HPDE6-E6E7 (cell line): ENCODE data around the gene C16orf96.
"Not testable (repeated sequence)": the region's sequence is repeated elsewhere in the genome, so short reads cannot be mapped to it uniquely, and the experiment has no call there.

Source experiments
- DNase-seq: peaks from one replicate; pipeline ENCODE4 v3.0.0; 2011; ENCODE audit warnings: missing footprints; ENCODE audit errors: extremely low spot score

The C16orf96 gene

DNA sequence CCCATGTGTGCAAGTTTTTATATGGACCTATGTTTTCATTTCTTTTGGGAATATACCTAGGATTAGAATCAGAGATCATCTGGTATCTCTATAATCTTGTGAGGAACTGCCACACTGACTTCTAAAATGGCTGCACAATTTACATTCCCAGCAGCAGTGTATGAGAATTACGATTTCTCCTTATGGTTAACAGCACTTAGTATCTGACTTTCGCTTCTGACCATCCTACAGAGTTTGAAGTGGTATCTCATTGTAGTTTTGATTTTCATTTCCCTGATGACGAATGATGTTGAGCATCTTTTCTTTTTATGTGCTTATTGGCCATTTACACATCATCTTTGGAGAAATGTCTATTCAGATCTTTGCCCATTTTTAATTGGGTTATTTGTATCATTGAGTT lies 10.0 kb downstream of the C16orf96 start:
- no peak for DNase-seq

DNA sequence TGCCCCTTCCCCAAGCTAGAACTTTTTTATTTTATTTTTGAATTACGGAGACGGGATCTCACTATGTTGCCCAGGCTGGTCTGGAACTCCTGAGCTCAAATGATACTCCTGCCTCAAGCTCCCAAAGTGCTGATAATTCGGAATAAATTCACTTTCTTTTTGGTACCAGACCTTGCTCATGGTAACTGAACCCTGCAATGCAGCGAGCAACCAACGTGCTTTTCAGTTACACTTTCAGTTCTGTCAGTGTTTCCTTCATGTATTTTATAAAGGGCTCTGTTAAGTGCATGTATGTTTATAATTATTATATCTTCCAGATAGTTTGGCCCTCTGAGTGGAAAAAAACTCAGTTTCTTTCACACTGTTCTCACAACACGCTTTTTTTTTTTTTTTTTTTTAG lies 13.9 kb downstream of the C16orf96 start:
- no peak for DNase-seq

DNA sequence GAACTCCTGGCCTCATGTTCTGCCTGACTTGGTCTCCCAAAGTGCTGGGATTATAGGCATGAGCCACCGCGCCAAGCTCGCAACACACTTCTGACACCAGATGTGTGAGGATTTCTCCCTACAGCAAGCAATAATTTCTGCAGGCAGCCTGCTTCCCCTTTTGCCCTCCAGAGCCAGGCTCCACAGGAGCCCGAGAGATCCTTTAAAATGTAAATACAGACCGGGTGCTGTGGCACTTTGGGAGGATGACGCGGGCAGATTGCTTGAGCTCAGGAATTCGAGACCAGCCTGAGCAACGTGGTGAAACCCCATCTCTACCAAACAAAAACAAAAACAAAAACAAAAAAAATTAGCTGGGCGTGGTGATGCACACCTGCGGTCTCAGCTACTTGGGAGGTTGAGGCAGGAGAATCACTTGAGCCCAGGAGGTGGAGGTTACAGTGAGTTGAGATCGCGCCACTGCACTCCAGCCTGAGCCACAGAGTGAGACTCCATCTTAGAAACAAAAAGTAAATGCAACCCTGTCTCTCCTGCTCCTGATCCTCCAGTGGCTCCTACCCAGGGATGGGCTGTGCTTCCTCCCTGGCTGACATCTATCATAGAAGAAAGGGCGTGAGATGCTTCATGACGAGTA lies 14.7 kb downstream of the C16orf96 start:
- DNase-seq, result no peak

DNA sequence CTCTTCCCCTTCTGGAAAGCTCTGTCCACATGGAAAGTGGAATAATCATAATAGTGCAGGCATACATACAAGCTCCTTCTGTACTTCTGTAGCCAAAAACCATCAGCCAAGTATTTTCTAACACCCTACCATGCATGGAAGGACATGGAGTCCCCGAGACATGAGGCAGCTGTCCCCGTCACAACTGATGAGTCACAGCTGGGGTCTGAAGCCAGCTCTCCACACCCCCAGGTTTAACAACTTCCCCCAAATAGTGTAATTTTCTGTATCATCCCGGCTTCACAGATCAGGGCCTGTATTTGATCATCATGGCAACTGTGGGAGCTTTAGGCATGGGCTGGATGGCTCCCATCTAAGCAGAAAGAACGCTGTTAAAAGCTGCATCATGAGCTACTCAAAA lies 16.6 kb downstream of the C16orf96 start:
- no peak for DNase-seq

DNA sequence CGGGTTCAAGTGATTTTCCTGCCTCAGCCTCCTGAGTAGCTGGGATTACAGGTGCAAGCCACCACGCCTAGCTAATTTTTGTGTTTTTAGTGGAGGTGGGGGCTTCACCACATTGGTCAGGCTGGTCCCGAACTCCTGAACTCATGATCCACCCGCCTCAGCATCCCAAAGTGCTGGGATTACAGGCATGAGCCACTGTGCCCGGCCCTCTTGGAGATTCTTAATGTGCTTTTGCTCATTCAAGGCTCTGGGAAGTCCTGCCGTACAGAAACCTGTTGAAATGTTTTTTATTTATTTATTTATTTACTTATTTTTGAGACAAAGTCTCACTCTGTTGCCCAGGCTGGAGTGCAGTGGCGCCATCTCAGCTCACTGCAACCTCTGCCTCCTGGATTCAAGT lies 17.8 kb downstream of the C16orf96 start:
- DNase-seq, result not testable (repeated sequence)

DNA sequence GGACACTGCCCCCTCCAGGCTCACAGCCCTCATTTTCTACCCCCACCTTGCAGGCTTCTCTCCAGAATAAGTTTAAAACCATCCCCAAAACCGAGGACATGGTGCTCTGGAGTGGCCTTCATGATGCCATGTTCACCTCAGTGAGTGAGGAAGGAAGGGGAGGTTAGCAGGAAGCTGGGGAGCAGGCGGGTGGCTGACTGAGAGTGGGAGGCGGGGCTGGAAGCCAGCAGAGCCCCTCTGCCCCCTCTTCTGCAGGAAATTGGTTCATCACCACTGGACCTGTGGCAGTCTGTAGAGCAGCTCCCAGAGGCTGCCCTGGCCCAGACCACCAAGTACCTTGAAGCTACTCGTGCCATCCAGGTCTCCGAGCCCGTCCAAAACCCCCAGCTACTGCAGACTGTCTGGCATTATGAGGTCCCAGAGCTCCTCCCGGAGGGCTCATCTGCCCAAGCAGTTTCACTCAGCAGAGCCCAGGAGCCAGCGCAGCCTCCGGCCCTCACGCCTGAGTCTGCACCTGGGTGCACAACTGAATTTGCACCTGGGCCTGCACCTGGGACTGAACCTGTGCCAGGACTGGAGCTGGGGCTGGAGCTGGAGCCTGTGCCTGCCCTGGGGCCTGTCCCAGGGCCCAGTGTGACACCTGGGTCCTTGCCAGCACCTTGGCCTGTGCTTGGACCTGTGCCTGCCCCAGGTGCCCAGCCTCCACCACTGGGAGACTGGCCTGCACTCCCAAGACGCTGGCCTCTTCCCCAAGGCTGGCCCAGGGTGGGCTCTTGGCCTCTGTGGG lies 19.0 kb downstream of the C16orf96 start:
- DNase-seq, result no peak

DNA sequence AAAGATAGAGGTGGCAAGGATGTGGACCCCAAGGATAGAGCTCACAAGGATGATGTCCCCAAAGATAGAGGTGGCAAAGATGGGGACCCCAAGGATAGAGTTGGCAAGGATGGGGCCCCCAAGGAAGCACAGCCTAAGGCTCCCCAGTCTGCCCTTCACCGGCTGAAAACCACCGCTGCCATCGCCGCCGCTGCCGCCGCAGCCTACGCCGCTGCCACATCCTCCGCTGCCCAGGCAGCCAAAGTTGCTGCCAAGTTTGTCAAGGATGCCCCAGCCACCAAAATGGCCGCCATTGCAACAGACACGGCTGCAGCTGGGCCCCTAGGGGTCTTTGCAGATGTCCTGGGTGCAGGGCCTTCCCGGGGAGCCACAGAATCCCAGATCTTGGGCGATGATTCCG lies 19.9 kb downstream of the C16orf96 start:
- DNase-seq, result no peak

DNA sequence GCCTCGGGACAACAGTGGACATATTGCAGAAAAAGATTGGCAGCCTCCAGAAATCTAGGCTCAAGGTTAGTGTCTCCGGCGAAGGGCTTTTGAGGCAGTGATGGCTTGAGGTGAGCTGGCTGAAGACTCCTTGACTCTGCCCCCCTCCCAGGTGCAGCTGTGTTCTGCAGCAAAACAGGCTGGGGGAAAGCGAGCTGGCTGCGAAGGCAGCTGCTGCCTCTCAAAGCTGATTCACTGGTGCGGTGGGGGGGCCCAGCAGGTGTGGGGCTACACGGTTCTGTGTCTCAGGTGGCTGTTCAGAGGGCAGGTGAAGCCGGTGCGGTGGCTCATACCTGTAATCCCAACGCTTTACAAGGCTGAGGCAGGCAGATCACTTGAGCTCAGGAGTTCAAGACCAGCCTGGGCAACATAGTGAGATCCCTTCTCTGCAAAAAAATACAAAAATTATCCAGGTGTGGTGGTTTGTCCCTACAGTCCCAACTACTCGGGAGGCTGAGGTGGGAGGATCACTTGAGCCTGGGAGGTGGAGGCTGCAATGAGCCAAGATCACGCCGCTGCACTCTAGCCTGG lies 22.9 kb downstream of the C16orf96 start:
- DNase-seq, result no peak

DNA sequence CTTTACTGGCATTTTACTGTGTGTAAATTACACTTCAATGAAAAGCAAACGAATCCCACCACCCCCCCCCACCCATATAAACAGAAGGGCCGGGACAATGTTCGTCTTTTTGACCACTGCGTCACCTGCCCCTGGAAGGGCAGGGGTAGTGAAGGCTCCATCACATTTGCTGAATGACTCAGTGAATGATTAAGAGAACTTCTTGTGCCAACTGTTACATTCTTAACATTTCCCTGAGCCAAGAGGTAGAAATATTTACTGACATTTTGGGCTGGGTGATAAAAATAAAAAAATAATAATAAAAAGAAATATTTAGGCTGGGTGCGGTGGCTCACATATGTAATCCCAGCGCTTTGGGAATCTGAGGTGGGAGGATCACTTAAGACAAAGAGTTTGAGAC lies 24.1 kb downstream of the C16orf96 start:
- no peak for DNase-seq

DNA sequence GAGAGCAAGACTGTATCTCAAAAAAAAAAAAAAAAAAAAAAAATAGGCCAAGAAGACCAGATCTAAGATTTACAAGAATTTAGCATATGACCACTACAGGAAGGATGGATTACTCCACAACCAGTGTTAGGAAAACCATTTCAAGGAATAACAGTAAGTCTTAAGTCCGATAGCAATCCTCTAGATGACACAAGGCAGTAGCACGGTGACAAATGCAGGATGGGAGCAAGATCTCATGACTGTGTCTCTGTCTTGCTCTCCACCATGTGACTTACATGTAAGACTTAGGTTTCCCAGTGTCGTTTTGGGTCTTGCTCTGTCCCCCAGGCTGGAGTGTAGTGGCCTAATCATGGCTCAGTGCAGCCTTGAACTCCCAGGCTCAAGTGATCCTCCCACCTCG lies 27.8 kb downstream of the C16orf96 start:
- no peak for DNase-seq

DNA sequence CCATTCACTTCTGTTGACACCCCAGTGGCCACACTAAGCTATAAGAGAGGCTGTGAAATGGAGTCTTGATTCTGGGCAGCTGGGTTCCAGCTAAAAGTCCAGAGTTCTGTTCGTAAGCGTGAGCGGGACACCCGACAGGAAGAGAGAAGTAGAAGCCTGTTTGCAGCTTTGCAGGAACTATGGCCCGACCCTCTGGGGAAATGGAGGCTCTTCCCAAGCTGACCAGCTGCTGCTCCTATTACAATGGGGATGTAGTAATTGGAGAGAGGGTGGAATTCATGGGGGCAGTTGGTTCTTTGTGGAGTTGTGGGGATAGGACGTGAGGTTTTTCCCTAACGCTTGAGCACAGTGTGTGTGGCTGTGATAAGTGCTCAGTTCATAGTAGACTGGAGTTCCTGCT lies 30.2 kb downstream of the C16orf96 start:
- no peak for DNase-seq

DNA sequence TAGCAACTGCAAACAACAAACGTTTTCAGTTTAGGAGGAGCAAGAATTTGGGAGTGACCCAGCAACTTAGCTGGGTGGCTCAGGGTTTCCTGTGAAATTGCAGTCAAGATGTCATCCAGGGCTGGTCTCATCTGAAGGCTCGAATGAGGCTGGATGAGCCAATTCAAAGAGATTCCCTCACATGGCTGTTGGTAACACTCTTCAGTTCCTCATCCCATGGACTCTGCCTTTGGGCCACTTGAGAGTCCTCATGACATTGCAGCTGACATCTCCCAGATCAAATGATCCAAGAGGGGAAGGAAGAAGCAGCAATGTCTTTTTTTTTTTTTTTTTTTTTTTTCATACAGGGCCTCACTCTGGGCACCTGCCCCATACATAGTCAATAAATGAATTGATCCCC lies 32.2 kb downstream of the C16orf96 start:
- DNase-seq, result no peak

DNA sequence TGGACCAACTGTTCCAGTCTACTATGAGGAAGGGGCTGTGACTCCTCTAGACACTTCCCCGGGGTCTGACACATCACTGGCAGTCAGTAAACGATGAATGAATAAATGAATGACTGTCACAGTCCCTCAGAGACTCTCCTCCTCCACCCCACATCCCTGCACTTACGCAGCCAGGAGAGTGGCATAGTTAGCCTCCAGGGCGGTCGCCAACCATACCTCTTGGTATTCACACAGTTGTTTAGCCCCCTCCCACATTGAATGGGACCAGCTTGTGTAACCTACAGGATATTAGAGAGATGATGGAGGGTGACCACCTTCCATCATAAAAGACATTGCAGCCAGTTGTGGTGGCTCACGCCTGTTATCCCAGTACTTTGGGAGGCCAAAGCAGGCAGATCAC lies 32.8 kb downstream of the C16orf96 start:
- DNase-seq, result no peak

DNA sequence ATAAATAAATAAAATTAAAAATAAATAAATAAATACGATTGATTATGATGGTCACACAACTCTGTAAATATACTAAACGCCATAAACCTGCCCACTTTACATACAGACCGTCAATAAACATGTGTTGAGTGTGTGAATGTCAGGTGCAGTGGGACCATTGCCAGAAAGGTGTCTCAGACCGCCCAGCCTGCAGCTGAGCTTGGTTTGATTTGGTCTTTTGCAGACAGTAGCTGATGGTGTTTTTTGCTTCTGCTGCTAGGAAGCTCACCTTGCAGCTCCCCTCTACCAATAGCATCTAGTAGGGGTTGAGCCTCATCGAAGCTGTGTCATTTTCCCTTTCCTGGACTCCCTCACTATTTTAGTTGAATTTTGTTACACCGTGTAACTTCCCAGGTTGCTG lies 35.1 kb downstream of the C16orf96 start:
- no peak for DNase-seq

DNA sequence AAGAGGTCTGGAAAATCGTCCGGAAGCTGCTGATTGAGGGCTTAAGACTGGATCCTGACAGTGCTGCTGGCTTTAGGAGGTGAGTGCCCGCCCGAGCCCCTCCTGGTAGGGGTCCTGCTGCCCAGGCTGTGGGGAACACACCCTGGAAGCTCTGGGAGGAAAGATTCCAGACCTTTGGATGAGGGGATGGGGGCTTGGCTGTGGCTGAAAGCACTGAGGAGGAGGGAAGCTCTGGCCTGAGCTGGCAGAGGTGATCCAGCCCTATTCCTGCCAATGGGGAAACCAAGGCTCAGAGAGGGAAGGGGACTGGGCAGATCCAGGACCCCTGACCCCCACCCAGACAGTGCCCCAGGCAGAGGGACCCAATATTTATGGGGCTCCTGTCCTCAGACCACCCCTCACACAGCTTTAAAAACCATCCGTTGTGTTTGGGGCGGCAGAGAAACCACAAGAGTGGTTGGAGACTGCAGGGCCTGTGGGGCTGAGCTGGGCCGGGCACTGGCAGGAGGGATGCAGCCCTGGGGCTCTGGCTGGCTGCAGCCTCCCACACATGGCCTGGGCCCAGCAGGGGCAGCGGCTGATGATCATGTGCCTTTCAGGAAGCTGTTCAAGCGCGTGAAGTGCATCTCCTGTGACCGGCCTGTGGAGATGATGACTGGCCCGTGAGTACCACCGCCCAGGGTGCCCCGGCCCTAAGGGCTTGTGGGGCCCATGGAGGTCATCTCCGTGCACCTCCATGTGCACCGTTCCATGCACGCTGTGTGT lies 35.7 kb downstream of the C16orf96 start:
- DNase-seq, result no peak

DNA sequence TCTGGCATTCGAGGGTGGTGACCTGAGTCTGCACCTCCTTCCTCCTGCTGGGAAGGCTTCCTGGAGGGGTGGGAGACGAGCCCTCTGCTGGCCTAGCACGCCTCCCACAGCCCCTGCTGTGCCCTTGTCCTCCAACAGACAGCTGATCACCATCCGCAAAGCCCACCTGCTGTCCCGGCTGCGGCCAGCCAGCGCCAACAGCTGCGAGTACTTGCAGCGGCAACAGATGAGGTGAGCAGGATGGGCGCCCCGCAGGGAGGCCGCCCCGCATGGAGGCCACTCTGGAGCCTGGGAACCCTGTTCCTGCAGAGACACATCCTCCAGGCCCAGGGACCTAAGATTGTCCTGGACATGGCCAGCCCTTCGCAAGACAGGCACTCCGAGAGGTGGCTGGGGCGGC lies 36.9 kb downstream of the C16orf96 start:
- no peak for DNase-seq

DNA sequence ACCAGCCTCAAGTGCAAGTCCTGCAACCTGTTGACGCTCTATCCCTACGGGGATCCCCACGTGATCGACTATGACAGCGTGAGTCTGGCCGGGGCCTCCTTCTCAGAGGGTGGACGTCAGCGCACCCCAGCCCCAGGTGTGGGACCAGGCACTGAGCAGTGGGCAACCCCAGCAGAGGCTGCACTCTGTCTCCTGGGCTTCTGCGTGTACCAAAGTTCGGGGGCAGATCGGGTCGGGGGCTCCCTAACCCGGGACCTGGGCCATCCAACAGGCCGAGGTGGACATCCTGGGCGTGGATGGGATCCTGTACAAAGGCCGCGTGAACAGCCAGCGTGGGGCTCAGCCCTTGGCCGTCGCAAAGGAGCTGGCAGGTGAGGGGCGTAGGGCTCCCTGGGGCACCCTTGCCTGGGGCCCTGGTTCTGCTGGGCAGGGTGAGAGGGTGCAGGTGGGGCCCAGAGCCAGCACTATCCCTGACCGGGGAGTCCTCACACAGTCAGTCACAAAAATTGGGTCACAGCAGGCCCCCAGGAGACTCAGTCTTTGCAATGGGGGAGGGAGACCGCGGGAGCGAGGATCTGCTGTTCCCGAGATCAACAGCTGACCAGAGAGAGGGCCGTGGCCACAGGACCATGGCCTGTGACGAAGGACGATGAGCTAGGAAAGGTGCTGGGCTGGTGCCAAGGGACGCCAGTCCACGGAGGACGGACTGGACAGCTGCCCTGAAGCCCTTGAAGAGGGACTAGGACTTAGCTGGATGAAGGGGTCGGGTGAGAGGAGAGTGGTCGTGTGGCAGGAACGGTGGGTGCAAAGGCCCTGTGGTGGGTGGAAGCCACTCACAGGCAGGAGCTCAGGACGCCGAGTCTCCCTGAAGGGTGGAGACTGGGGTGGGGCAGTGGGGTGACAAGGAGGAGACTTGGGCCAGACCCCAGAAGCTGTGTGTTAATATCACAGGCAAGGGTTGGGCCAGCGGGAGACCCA lies 38.6 kb downstream of the C16orf96 start:
- DNase-seq, result no peak

DNA sequence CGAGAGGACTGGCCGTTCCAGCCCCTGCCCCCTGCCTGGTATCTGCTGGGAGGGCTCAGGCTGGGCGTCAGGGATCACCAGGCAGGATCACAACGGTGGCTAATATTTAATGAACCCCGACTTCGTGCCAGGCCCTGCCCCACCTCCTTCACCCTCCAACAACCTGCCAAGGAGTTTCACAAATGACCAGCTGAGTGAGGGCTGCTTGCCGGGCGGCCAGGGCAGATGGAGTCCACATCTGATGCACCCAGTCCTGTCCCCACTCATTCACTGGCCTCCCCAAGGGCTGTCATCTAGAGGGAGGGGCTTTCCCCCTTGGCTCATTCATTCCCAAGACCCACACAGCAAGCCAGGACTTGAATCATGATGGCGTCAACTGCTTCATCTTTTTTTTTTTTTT lies 41.0 kb downstream of the C16orf96 start:
- peak; percentile 57 for DNase-seq

DNA sequence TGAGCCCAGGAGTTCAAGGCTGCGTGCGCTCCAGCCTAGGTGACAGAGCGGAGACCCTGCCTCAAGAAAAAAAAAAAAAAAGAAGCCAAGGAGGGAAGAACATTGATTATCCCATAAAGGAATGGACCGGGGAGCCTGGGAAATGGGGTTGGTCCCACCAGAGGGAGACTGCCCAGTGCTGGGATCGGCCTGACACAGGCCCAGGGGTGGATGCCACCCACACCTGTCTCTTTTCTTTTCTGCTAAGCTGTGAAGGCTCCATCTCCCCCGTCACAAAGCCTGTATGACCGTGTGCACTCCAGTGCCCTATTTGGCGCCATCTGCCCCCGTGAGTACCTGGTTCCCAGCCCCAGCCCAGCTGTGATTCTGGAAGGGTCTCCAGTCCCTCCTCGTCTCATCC lies 42.9 kb downstream of the C16orf96 start:
- no peak for DNase-seq

DNA sequence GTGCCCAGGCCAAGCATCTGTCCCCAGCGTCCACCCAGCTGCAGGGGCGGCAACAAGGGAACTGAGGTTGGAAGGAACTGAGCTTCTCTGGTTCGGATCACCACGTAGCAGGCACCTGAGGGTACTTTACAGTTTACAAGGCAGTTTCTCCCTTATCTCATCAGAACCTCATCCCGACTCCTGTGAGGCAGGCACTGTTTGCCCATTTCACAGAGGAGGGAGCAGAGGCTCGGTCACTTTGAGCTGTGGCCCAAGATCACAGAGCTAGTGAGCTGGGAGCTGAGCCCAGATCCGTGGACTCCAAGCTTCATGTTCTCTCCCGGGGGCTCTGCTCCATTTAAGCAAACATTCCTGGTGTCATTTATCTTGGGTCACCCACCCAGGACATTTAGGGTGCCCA lies 43.4 kb downstream of the C16orf96 start:
- DNase-seq, result no peak
